HCT116 (cell line): ENCODE measurements around the gene PANX2. TPM values are rescaled to one million over a fixed set of nuclear protein-coding genes. Genes with fewer than 3 reads are reported as not detected.

ENCODE experiments used
- ATAC-seq: fragments of 200-7000 bp; cut with Tn5 transposase; 2 replicates; pipeline ENCODE4 v1.9.1; 2020; ENCODE audit warnings: mild to moderate bottlenecking, moderate library complexity
- BruUV-seq: library from RNA; stranded (reverse); fragments of 400-500 nt; replicated peaks from 2 replicates; lab custom pipeline; 2021; lab: Mats Ljungman, UMichigan
- CTCF ChIA-PET: fragments of 300-600 bp; sonication (Branson Sonifier 250); formaldehyde crosslinking; loops from one replicate; lab custom pipeline; 2021; ENCODE audit warnings: antibody characterized with exemption; lab: Charles Lee
- POLR2A ChIA-PET: fragments of 300-600, 350-600 bp; sonication (Branson Sonifier 250); formaldehyde crosslinking; loops from one replicate; lab custom pipeline; 2021; ENCODE audit warnings: antibody characterized with exemption; lab: Charles Lee
- RAD21 ChIA-PET, 2 experiments: fragments of 300-600 bp; sonication (Branson Sonifier 250); formaldehyde crosslinking; loops; one replicate each; lab custom pipeline; 2023; ENCODE audit warnings: low total read pairs in 2 of 2; ENCODE audit not compliant: uncharacterized antibody in 2 of 2, unreplicated experiment in 2 of 2, low non-redundant PET in 1 of 2; lab: Charles Lee
- DNase-seq: peaks from one replicate; pipeline ENCODE4 v3.0.0-alpha.2; 2010; ENCODE audit warnings: low read depth, low spot score
- H2AFZ ChIP-seq: fragments of 200-600 bp; shearing (Covaris generic), sonication (generic); 2 replicates; pipeline ENCODE4 v1.6.1; 2017; ENCODE audit warnings: low read depth, mixed run types, mixed read lengths, antibody characterized with exemption, low read length; ENCODE audit not compliant: poor library complexity, severe bottlenecking
- H3K27ac ChIP-seq: 2 replicates; pipeline ENCODE4 v1.5.1; 2012; ENCODE audit warnings: low read depth, low read length
- H3K27me3 ChIP-seq: fragments of 200-600 bp; sonication (generic); 2 replicates; pipeline ENCODE4 v1.6.1; 2016; ENCODE audit warnings: mixed run types, low read length, mixed read lengths; ENCODE audit not compliant: insufficient read depth
- H3K36me3 ChIP-seq, 2 experiments: fragments of 200-500 bp in 1 of 2; fragments of 200-600 bp in 1 of 2; sonication (Bioruptor generic) in 1 of 2; sonication (generic) in 1 of 2; 2 replicates each; pipeline versions ENCODE4 v1.5.1 to v1.6.1; 2014 to 2016; ENCODE audit warnings: low read length in 2 of 2, inconsistent platforms in 1 of 2, mixed read lengths in 1 of 2, mixed run types in 1 of 2; ENCODE audit not compliant: insufficient read depth in 2 of 2, control insufficient read depth in 1 of 2
- H3K4me1 ChIP-seq, 2 experiments: fragments of 200-600 bp in 1 of 2; sonication (generic) in 1 of 2; 2 replicates each; pipeline versions ENCODE4 v1.5.1 to v1.6.1; 2012 to 2017; ENCODE audit warnings: low read length in 2 of 2, inconsistent platforms in 1 of 2, mild to moderate bottlenecking in 1 of 2, mixed read lengths in 1 of 2, mixed run types in 1 of 2, moderate library complexity in 1 of 2; ENCODE audit not compliant: insufficient read depth in 2 of 2, control insufficient read depth in 1 of 2
- H3K4me2 ChIP-seq: fragments of 200-600 bp; sonication (generic); 2 replicates; pipeline ENCODE4 v1.6.1; 2017; ENCODE audit warnings: mixed run types, low read length, mixed read lengths
- H3K4me3 ChIP-seq, 2 experiments: fragments of 200-600 bp in 1 of 2; sonication (generic) in 1 of 2; replicated peaks in 1 of 2; 2 replicates each; pipeline ENCODE4 v1.5.1; 2011 to 2016; ENCODE audit warnings: low read length in 2 of 2, control low read depth in 1 of 2, low read depth in 1 of 2, mild to moderate bottlenecking in 1 of 2, mixed read lengths in 1 of 2, mixed run types in 1 of 2
- H3K79me2 ChIP-seq: fragments of 200-600 bp; sonication (generic); 2 replicates; pipeline ENCODE4 v1.6.1; 2017; ENCODE audit warnings: mild to moderate bottlenecking, mixed run types, low read length, moderate library complexity, mixed read lengths; ENCODE audit not compliant: insufficient read depth
- H3K9ac ChIP-seq: fragments of 200-600 bp; sonication (generic); 2 replicates; pipeline ENCODE4 v1.6.1; 2016; ENCODE audit warnings: low read length, mixed read lengths
- H3K9me2 ChIP-seq: fragments of 200-600 bp; sonication (generic), shearing (Covaris generic); 2 replicates; pipeline ENCODE4 v1.6.1; 2017; ENCODE audit warnings: mixed run types, mild to moderate bottlenecking, moderate library complexity; ENCODE audit not compliant: insufficient read depth
- H3K9me3 ChIP-seq, 2 experiments: fragments of 200-500 bp in 1 of 2; fragments of 200-600 bp in 1 of 2; sonication (Bioruptor generic) in 1 of 2; sonication (generic) in 1 of 2; 2 replicates each; pipeline ENCODE4 v1.6.1; 2014 to 2017; ENCODE audit warnings: low read length in 2 of 2, mixed read lengths in 2 of 2, inconsistent platforms in 1 of 2, low read depth in 1 of 2, mild to moderate bottlenecking in 1 of 2, mixed run types in 1 of 2, moderate library complexity in 1 of 2; ENCODE audit not compliant: control insufficient read depth in 1 of 2, insufficient read depth in 1 of 2
- H4K20me1 ChIP-seq: fragments of 200-600 bp; sonication (generic), shearing (Covaris generic); 2 replicates; pipeline ENCODE4 v1.6.1; 2017; ENCODE audit warnings: mixed run types, mild to moderate bottlenecking, moderate library complexity; ENCODE audit not compliant: insufficient read depth
- CBX3 ChIP-seq: IDR thresholded peaks from 2 replicates; pipeline ENCODE4 v1.6.1; 2012; ENCODE audit warnings: low read depth
- EGR1 ChIP-seq: IDR thresholded peaks from 2 replicates; pipeline ENCODE4 v1.6.1; 2012; ENCODE audit warnings: low read depth
- ELF1 ChIP-seq: IDR thresholded peaks from 2 replicates; pipeline ENCODE4 v1.6.1; 2012; ENCODE audit warnings: low read depth, borderline replicate concordance
- EZH2 ChIP-seq: fragments of 200-600 bp; sonication (generic); IDR thresholded peaks from 2 replicates; pipeline ENCODE4 v1.6.1; 2017; ENCODE audit warnings: antibody characterized with exemption, mixed run types
- EZH2phosphoT487 ChIP-seq: fragments of 200-600 bp; IDR thresholded peaks from 2 replicates; pipeline ENCODE4 v1.6.1; 2018; ENCODE audit warnings: antibody characterized with exemption, borderline replicate concordance
- FOSL1 ChIP-seq: IDR thresholded peaks from 2 replicates; pipeline ENCODE4 v1.6.1; 2012; ENCODE audit warnings: low read depth
- JUND ChIP-seq: IDR thresholded peaks from 2 replicates; pipeline ENCODE4 v1.6.1; 2012
- POLR2A ChIP-seq: IDR thresholded peaks from 2 replicates; pipeline ENCODE4 v1.7.0; 2011; ENCODE audit warnings: borderline replicate concordance; ENCODE audit not compliant: insufficient read depth, insufficient read length; ENCODE audit errors: extremely low read depth
- POLR2AphosphoS5 ChIP-seq: IDR thresholded peaks from 2 replicates; pipeline ENCODE4 v1.6.1; 2011; ENCODE audit warnings: mild to moderate bottlenecking, low read depth, low read length, moderate library complexity
- RAD21 ChIP-seq: IDR thresholded peaks from 2 replicates; pipeline ENCODE4 v1.6.1; 2012; ENCODE audit warnings: low read depth, mild to moderate bottlenecking
- SIN3A ChIP-seq: IDR thresholded peaks from 2 replicates; pipeline ENCODE4 v1.6.1; 2012; ENCODE audit warnings: low read depth
- SP1 ChIP-seq: IDR thresholded peaks from 2 replicates; pipeline ENCODE4 v1.6.1; 2012; ENCODE audit warnings: low read depth
- SRF ChIP-seq: IDR thresholded peaks from 2 replicates; pipeline ENCODE4 v1.6.1; 2012; ENCODE audit warnings: low read depth
- TCF7L2 ChIP-seq: IDR thresholded peaks from 2 replicates; pipeline ENCODE4 v1.7.0; 2011; ENCODE audit warnings: borderline replicate concordance, inconsistent platforms; ENCODE audit not compliant: insufficient read depth, insufficient read length; ENCODE audit errors: extremely low read depth
- YY1 ChIP-seq: IDR thresholded peaks from 2 replicates; pipeline ENCODE4 v1.6.1; 2011; ENCODE audit warnings: low read length, low read depth, moderate library complexity, mild to moderate bottlenecking; ENCODE audit not compliant: insufficient replicate concordance; ENCODE audit errors: extremely low read depth
- ZNF274 ChIP-seq: fragments of 200-500 bp; sonication (Bioruptor generic); IDR thresholded peaks from 2 replicates; pipeline ENCODE4 v1.6.1; 2014; ENCODE audit warnings: mild to moderate bottlenecking, low read depth, low read length, inconsistent platforms
- intact Hi-C: fragments of 100-400 bp; cut with micrococcal nuclease; formaldehyde crosslinking; loops from 2 replicates; pipeline ENCODE4 v1.10.0; 2022
- total RNA-seq: library from RNA; stranded (reverse); gene quantifications from one replicate; pipeline ENCODE4 v1.2.1, GENCODE V29; 2021; ENCODE audit not compliant: unreplicated experiment
- TF ChIP-seq, protein P1 (sequence below): IDR thresholded peaks from 2 replicates; pipeline ENCODE4 v1.6.1; 2011; ENCODE audit warnings: mild to moderate bottlenecking, low read length, moderate library complexity; ENCODE audit not compliant: insufficient replicate concordance; ENCODE audit errors: extremely low read depth
- TF ChIP-seq, protein P2 (sequence below): IDR thresholded peaks from 2 replicates; pipeline ENCODE4 v1.6.1; 2012
- TF ChIP-seq, protein P3 (sequence below), 3 experiments: fragments of 200-600 bp in 1 of 3; sonication (generic) in 1 of 3; IDR thresholded peaks in 2 of 3; conservative IDR thresholded peaks in 1 of 3; 2 replicates each; pipeline ENCODE4 v1.5.1; 2012 to 2017; ENCODE audit warnings: low read depth in 2 of 3, low read length in 2 of 3, antibody characterized with exemption in 1 of 3, borderline replicate concordance in 1 of 3, control low read depth in 1 of 3, mild to moderate bottlenecking in 1 of 3, mixed read lengths in 1 of 3, mixed run types in 1 of 3, moderate library complexity in 1 of 3; ENCODE audit not compliant: insufficient read depth in 1 of 3

Gene PANX2
- total RNA-seq, 1 experiment from 2014 or later = 8.0 TPM

DNA sequence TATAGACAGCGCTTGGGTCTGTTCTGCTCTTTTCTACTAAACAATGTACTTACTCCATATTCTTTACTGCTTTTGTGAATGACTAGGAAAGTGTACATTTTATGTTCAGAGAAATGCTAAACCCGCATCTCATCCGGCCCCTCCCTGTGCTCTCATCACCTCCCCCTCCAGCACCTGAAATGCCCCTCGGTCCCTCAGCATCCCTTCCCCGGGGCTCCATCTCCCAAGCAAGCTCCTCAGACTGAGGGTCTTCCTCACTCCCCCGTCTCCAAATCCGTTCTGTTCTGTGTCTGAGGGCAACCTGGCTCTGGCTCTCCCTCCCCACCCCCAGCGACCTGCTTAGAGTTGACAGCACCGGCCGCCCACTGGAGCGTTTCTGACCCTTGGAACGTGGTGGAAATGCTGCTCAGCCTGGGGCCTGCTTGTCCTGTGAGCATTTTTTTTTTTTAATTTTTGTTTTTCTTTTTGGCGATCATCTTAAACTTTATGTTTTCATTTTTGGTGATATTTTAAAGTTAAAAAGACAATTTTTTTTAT, 31.7 kb downstream of the PANX2 start (continued):
- TF ChIP-seq, protein P1, sequence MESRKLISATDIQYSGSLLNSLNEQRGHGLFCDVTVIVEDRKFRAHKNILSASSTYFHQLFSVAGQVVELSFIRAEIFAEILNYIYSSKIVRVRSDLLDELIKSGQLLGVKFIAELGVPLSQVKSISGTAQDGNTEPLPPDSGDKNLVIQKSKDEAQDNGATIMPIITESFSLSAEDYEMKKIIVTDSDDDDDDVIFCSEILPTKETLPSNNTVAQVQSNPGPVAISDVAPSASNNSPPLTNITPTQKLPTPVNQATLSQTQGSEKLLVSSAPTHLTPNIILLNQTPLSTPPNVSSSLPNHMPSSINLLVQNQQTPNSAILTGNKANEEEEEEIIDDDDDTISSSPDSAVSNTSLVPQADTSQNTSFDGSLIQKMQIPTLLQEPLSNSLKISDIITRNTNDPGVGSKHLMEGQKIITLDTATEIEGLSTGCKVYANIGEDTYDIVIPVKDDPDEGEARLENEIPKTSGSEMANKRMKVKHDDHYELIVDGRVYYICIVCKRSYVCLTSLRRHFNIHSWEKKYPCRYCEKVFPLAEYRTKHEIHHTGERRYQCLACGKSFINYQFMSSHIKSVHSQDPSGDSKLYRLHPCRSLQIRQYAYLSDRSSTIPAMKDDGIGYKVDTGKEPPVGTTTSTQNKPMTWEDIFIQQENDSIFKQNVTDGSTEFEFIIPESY = no peak
- TF ChIP-seq ELF1 (no peak), CBX3 (no peak), TCF7L2 (no peak), RAD21 (no peak), ZNF274 (no peak), SIN3A (no peak), JUND (no peak), FOSL1 (no peak), EZH2phosphoT487 (no peak), POLR2AphosphoS5 (no peak)
- TF ChIP-seq, protein P2, sequence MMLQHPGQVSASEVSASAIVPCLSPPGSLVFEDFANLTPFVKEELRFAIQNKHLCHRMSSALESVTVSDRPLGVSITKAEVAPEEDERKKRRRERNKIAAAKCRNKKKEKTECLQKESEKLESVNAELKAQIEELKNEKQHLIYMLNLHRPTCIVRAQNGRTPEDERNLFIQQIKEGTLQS = no peak

DNA sequence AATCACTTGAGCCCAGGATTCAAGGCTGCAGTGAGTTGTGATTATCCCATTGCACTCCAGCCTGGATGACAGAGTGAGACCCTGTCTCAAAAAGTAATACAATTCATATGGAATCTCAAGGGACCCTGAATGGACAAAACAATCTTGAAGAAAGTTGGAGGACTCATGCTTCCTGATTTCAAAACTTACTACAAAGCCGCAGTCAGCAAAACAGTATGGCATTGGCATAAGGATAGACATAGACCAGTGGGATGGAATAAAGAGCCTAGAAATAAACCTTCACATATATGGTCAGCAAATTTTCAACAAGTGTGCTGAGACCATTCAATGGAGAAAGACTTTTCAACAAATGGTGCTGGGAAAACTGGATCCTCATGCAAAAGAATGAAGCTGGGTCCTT, 32.8 kb downstream of the PANX2 start:
- Histone ChIP-seq H4K20me1 (no peaks in the 10 kb centered on the region), H3K36me3 (peaks cover 2 to 6% of the 10 kb centered on the region in 2 experiments; a peak in 1 of 4 replicates), H3K4me3 (no peak overlapping the region), H3K9me3 (peaks cover 0 to 8% of the 10 kb centered on the region in 2 experiments; a peak in 1 of 4 replicates), H3K79me2 (peaks cover 10% of the 10 kb centered on the region), H2AFZ (no peak overlapping the region), H3K27me3 (no peaks in the 10 kb centered on the region), H3K27ac (no peak overlapping the region), H3K9ac (no peak overlapping the region), H3K4me2 (no peak overlapping the region), H3K9me2 (no peaks in the 10 kb centered on the region), H3K4me1 (peaks cover 9 to 35% of the 10 kb centered on the region in 2 experiments)
- ChIA-PET CTCF (no interaction called here), POLR2A (no interaction called here), RAD21 (no interaction called here)
- intact Hi-C loops = loop anchor here (10.0 kb wide), 1 partner anchor 268 kb away; no protein-coding TSS in a partner anchor
- no TSS peak for BruUV-seq
- DNase-seq = no peak
- ATAC-seq = no peak
- TF ChIP-seq, protein P3, sequence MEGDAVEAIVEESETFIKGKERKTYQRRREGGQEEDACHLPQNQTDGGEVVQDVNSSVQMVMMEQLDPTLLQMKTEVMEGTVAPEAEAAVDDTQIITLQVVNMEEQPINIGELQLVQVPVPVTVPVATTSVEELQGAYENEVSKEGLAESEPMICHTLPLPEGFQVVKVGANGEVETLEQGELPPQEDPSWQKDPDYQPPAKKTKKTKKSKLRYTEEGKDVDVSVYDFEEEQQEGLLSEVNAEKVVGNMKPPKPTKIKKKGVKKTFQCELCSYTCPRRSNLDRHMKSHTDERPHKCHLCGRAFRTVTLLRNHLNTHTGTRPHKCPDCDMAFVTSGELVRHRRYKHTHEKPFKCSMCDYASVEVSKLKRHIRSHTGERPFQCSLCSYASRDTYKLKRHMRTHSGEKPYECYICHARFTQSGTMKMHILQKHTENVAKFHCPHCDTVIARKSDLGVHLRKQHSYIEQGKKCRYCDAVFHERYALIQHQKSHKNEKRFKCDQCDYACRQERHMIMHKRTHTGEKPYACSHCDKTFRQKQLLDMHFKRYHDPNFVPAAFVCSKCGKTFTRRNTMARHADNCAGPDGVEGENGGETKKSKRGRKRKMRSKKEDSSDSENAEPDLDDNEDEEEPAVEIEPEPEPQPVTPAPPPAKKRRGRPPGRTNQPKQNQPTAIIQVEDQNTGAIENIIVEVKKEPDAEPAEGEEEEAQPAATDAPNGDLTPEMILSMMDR (IDR thresholded peaks at IDR 0.05 in 2 of 3, conservative IDR thresholded peaks at IDR 0.05 in 1 of 3; ENCODE audit: borderline replicate concordance in 1 of 3, insufficient read depth in 1 of 3, low read depth in 2 of 3, low read length in 2 of 3) = no peak
- TF ChIP-seq EGR1 = no peak
- TF ChIP-seq RAD21 = no peak
- no peak for TF ChIP-seq SIN3A
- TF ChIP-seq SP1 = no peak
- no peak for TF ChIP-seq SRF
- TF ChIP-seq POLR2A = no peak
- no peak for TF ChIP-seq CBX3
- no peak for TF ChIP-seq EZH2
- TF ChIP-seq, protein P2 = no peak
- TF ChIP-seq POLR2AphosphoS5 = no peak
- no peak for TF ChIP-seq EZH2phosphoT487
- no peak for TF ChIP-seq YY1
- TF ChIP-seq, protein P1 = no peak
